MM.1S (cell line): ENCODE measurements around the gene KLRG1.

Experiments
- EZH2 ChIP-seq: fragments of 300-600 bp; sonication (generic); optimal IDR thresholded peaks from 2 replicates; pipeline ENCODE3; 2017; ENCODE audit warnings: low read depth, mild to moderate bottlenecking, antibody characterized with exemption, low read length, mixed read lengths
- TF ChIP-seq, protein P1 (sequence below): fragments of 300-600 bp; sonication (generic); IDR thresholded peaks from 2 replicates; pipeline ENCODE4 v1.5.1; 2016; ENCODE audit warnings: antibody characterized with exemption, low read length, mixed read lengths

- TF ChIP-seq EZH2 = no peak
- TF ChIP-seq, protein P1, sequence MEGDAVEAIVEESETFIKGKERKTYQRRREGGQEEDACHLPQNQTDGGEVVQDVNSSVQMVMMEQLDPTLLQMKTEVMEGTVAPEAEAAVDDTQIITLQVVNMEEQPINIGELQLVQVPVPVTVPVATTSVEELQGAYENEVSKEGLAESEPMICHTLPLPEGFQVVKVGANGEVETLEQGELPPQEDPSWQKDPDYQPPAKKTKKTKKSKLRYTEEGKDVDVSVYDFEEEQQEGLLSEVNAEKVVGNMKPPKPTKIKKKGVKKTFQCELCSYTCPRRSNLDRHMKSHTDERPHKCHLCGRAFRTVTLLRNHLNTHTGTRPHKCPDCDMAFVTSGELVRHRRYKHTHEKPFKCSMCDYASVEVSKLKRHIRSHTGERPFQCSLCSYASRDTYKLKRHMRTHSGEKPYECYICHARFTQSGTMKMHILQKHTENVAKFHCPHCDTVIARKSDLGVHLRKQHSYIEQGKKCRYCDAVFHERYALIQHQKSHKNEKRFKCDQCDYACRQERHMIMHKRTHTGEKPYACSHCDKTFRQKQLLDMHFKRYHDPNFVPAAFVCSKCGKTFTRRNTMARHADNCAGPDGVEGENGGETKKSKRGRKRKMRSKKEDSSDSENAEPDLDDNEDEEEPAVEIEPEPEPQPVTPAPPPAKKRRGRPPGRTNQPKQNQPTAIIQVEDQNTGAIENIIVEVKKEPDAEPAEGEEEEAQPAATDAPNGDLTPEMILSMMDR = no peak
These were observed 38.1 kb downstream of the KLRG1 start for GRCh38 chr12:9027161-9028059.
